NCI-H146 treated with DMSO at 0.1 percent for 48 hours (cell line): ENCODE data around the gene RCE1.

Experiments used
- DNase-seq: peaks from one replicate; lab custom pipeline; 2025; ENCODE audit not compliant: unreplicated experiment; lab: John Stamatoyannopoulos, UW

Gene RCE1

DNA sequence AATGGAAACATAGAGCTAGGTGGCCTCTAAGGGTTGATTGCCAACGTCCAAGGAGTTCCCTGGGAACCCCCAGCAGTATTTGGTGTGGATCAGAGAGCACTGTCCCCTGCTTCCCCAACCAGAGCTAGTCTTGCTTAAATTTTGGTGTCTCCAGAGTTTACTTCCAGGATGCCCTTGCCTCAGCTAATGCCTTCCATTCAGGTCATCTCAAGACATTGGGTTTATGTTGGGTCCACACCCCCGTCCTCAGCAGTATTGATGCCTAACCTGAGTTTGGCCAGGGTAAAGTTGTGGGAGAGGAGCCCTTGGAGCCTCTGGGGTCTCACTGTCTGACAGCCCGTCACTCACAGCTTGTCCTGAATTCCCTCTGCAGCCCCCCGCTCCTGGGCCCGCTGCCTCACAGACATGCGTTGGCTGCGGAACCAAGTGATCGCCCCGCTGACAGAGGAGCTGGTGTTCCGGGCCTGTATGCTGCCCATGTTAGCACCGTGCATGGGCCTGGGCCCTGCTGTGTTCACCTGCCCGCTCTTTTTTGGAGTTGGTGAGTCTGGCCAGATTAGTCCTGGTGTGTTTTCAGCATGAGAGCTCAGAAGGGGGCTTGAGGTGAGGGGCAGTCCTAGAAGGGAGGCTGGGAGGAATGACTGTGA, 1.4 kb downstream of the RCE1 start:
- no peak for DNase-seq

DNA sequence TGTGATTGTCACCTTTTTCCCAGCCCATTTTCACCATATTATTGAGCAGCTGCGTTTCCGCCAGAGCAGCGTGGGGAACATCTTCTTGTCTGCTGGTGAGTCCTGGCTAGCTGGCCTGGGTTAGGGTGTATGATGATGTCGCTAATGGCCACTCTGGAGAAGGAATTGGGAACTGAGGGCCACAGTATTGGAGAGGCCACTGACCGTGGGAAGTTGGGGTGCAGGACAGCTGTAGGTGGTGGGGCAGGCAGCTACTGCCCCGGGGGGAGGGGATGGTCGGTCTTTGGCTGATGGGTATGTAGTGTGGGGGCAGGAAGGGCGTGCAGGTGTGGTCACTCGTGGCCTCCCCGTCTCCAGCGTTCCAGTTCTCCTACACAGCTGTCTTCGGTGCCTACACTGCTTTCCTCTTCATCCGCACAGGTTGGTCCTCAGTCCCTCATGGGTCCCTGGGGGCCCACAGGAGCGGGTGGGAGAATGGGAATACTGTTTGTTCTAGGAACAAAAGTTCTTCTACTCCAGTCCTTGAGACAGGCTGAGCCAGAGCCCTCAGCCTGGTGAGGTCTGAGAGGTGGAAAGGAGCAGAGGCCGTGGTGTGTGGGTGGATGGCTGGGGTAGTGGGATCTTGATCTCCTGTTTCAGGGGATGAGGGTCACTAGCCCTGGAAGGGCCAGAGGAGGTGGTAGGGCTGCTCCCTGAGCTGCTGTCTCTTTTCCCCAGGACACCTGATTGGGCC, 2.1 kb downstream of the RCE1 start:
- DNase-seq = no peak

DNA sequence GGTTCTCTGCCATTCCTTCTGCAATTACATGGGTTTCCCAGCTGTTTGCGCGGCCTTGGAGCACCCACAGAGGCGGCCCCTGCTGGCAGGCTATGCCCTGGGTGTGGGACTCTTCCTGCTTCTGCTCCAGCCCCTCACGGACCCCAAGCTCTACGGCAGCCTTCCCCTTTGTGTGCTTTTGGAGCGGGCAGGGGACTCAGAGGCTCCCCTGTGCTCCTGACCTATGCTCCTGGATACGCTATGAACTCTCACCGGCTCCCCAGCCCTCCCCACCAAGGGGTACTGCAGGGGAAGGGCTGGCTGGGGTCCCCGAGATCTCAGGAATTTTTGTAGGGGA, 2.6 kb downstream of the RCE1 start:
- no peak for DNase-seq

DNA sequence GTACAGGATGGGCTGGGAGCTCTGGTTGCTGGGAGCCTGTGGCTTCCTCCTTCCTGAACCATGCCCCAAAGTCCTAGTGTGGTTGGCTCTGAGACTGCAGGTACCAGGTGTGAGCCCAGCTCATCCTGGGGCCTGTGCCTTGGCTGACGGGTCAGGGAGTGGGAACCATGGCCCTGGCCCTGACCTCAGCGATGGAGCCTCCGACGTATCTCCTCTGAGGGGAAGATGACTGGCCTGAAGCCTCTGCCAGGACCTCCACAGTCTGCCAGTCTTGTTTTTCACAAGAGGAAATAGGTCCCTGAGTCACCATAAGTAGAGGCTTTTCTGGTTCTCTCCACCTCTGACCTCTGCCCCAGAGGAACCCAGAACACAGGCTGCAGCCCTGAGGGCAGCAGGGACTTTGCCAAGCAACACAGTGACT, 3.4 kb downstream of the RCE1 start:
- DNase-seq = no peak

DNA sequence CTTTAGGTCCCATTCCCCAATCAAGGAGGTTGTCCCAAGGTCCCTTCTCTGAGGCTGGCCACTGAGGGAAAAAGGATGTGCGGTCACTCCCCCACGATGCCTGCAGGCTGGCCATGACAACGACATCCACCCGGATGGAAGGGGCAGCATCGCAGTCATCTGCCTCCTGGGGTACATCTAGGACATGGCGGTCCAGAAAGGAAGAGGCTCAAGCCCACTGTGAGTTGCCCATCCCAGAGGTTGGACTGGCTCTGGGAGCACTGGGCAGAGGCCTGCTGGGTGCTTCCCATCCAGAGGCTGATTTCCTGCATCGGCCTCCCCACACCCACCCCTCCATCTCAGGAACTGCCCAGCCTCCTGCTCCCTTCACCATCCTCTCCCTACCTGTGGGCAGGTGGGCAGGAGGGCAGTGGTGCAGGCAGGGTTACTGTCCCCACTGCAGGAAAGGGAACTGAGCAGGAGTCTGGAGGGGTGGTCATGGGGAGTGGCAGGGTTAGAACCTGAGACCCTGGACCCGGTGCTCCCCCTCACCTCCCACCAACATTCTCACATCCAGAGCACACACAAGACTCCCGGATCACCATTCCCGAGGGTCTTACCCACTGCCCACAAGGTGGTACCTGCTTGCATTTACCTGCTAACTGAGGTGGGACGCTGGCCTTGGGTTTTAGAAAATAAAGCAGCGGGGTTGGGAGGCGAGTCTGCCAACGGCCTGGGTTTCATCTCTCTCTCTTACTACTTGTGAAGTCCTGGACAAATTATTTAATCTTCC, 4.4 kb downstream of the RCE1 start:
- no peak for DNase-seq

DNA sequence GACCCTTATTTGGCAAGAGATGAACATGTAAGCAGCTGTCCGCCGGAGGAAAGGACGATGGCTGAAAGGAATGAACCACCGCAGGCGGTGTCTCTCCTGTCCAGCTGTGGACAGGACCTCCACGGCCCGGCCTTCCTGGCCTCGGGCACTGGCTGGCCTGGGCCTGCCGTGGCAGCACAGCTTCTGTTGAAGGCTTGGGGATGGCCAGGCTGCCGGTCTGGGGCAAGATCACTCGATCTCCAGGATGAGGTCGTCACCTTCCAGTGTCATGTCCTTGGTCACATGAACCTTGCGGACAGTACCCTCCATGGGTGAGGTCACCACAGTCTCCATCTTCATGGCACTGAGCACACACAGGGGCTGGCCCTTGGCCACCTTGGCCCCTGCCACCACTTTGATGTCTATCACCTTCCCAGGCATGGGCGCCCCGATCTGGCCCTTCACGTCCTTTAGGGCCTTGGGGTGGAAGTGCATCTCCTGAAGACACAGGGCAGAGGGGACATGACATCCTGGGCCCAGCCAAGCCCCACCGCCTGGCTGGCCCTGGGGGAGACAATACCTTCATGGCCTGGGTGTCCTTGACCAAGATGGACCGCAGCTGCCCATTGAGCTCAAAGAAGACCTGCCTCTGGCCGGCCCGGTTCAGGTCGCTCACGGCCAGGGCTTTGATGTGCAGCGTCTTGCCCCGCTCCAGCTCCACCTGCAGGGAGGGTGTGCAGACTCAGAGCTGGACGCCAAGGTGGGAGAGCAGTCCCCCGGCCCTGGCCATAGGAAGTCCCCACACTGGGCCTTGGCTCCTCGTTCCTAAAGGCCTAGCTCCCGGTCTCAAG, 5.6 kb downstream of the RCE1 start:
- no peak for DNase-seq

DNA sequence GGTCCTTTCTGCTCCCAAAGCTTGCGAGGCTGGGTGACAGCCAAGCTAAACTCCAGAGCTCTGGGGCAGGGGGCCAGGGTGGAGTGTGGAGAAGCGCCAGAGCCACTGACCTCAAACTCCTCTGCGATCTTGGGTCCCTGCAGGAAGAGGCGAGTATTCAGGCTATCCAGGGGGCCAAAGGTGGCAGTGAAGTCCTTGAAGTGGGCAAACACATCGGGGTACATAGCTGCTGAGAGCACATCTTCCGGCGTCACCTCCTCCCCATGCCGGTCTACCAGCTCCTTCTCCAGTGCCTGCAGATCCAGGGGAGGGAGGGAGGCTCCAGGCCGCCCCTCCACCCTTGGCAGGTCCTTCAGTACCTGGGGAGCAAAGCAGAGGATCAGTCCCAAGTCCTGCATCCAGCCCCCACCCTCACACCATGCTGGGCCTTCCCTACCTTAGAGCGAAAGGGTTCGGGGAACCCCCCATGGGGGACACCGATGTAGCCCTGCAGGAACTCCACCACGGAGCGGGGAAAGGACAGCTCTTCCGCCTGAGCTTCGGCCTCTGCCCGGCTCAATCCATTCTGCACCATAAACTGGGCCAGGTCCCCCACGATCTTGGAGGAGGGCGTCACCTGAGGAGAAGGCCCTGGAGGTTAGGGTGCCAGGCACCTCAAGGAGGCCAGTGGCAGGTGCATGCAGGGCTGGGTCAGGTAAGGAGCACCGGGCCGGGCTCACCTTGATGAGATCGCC, 6.4 kb downstream of the RCE1 start:
- no peak for DNase-seq

DNA sequence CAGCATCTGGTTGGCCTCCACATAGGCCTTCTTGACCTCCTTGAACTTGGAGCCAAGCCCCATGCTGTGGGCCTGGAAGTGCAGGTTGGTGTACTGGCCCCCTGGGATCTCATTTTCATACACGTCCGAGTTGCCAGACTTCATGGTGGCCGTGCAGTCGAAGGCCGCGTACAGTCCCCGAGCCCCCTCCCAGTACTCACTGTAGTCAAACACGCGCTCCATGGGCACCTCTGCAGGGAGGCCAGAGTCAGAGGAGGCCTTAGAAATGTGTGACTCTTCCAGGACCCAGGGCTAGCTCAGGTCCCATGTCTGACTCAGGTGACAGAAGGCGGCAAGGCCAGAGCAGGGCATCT, 7.0 kb downstream of the RCE1 start:
- no peak for DNase-seq

DNA sequence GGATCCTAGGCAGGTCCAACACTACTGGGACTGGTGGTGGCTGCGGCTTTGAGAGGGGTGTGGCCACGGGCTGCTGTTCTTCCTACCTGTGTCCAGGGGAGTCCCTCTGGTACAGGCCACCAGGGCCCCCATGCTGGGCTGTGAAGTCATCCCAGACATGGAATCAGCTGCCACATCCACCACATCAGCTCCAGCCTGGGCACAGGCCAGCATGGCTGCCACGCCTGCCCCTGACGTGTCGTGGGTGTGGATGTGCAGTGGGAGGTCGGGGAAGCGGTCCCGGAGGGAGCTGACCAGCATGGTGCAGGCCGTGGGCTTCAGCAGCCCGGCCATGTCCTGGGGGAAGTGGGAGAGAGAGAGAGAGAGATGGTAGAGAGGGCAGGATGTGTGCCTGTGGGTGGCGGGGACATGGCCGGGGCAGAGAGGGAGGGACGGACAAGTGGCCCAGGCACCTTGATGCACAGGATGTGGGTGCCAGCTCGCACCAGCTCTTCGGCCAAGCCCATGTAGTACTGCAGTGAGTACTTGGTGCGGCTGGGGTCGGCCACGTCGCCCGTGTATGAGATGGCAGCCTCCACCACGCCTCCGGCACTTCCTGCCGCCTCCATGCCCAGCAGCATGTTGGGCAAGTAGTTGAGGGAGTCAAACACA, 7.5 kb downstream of the RCE1 start:
- DNase-seq = no peak

DNA sequence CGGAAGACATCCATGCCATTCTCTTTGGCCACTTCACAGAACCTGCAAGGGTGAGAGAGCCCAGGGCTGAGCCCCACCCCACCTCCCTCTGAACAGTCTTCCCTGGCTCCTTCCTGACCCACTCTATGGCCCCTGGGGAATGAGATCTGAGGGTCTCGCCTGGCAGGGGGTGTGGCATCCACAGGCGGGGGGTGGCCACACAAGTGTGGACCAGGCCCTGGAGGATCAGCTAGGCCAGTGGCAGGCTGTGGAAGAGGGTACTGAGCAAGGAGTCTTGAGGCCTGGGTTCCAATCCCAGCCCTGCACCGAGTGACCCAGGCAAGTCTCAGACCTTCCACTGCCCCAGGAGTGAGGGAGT, 8.0 kb downstream of the RCE1 start:
- DNase-seq = no peak

DNA sequence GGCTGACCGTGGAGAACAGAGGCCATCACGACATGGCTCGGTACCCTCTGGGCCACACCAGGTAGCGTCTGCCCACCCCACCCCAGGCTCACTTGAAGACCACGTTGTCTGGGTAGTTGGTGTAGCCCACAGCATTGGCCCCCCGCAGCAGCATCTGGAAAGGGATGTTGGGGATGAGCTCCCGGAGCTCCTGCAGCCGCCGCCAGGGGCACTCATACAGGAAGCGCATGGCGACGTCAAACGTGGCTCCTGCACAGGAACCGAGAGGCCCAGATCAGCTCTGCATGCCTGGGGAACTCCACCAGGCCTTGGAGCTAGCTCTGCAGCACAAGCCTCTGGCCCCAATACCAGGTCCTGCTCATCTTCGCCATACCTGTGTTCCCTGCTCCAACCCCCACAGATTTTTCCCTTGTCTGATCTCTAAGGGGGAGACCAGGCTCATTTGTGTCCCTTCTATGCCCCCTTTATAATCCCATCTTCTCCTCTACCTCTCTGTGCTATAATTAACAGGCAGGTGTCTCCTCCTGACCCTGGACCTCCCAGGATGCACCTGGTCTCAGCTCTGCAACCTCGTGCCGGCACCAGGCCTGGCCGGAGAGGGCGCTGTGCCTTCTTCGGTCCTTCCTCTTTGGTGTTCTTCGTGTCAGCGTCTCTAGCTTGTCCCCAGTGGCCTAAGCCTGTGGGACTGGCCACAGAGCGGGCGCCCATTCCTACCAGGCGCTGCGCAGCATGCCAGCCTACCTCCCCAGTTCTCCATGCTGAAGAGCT, 8.6 kb downstream of the RCE1 start:
- DNase-seq = no peak

DNA sequence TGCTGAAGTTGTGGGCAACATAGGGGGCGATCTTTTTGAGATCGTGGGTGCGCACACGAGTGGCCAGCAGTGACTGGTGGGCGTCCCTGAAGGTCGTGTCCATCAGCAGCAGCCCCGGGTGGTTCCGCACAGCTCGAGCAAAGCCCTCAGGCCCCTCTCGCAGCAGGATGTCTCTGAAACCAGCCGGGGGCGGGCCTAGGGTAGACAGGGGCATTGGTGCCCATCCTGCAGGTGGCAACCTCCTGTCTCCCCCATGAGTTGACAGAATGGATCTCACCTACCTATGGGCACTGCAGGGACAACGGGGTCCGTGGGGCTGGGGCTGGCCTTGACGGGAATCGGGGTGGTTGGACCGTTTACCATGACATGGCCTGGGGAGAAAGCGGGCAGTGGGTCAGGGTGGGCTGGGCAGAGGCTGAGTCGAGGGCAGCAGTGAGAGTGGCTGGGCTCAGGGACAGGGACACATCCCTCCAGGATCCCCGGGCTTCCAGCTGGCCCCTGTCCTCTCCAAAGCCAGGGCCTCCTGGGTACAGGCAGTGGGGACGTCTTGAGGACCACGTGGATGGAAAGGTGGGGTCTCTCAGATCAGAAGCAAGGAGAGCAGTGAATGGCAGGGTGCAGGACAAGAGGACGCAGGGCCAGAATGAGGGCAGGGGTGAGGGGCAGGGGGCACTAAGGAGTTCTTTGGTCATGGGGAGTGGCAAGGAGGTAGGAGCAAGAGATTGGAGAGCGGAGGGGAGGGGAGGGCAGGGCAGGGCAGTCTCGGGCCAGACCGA, 9.4 kb downstream of the RCE1 start:
- no peak for DNase-seq

DNA sequence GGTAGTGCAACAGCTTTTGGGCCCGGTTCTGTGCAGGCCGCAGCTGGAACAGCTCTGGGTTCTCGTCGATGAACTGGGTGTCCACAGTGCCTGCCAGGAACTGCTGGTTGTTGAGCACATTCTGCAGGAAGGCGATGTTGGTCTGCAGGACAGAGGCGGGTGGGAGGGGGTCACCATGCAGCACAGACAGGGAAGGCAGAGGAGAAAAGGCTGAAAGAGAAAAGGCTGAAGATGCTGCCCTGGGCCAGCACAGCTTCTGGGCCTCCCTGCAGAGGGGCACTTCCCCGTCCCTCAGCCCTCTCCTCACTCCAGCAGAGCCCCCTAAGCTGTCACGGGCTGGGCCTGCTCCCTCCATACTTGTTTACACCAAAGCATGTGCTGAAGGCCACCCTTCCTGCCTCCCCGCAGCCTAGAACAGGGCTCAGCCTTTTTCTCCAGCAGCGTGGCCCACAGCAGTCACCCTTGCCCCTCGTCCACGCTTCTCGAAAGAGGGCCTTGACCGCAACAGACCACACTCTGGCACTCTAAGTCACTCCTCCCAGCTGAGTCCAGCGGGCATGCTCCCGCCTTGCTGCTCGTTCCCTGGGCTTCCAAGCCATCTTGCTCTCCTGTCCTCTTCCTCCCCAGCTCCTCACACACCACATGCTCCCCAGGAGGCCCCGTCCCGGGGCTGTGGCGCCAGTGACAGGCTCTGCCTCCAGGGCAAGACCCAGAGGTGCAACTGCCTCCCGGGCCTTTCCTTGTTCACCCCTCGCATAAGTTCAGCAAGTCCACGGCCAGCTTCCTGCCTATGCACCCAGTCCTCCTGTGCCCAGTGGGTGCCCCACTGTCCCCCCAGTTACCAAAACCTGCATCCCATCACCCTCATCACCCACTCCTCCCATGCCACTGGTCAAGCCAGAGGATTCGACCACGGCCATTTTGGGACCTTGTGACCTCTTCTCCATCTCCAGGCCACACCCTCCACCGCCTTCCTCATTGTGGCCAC, 10.3 kb downstream of the RCE1 start:
- DNase-seq = no peak

DNA sequence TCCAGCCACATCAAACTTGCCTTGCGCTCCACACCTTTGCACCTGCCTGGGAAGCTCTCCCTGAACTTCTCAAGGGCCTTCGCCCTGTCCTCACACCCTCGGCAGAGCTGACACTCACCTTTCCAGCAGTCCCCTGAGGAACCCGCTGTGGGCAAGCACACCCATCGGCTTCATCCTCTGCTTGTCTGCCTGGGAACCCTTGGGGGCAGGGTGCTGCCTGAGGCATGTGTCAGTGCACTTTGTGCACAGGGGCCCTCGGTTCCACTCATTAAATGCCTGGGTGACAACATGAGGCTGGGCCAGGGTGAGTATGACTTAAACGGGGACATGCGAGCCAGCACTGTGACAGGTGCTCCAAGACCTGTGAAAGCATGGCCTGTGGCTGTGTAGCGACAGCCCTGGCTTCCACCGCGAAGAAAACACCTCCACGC, 11.0 kb downstream of the RCE1 start:
- DNase-seq = no peak

DNA sequence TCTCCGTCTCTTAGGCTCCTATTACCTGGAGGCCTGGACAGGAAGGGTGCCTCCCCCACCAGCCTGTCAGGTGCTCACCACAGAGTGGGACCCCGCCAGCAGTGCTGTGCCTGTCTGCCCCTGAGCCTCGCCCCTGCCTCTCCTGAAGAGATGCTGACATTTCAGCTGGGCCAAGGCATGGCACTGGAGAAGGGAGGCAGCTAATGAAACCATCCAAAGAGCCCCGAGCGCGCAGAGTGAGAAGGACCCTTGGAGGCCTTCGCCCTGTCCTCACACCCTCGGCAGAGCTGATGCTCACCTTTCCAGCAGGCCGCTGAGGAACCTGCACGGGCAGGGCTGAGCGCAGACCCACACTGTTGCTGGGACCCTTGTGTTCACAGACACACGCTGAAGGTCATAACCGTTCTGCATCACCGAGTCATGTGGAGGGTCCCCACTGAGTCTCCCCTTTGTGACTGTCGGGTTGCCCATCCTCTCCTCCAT, 11.5 kb downstream of the RCE1 start:
- DNase-seq = no peak

DNA sequence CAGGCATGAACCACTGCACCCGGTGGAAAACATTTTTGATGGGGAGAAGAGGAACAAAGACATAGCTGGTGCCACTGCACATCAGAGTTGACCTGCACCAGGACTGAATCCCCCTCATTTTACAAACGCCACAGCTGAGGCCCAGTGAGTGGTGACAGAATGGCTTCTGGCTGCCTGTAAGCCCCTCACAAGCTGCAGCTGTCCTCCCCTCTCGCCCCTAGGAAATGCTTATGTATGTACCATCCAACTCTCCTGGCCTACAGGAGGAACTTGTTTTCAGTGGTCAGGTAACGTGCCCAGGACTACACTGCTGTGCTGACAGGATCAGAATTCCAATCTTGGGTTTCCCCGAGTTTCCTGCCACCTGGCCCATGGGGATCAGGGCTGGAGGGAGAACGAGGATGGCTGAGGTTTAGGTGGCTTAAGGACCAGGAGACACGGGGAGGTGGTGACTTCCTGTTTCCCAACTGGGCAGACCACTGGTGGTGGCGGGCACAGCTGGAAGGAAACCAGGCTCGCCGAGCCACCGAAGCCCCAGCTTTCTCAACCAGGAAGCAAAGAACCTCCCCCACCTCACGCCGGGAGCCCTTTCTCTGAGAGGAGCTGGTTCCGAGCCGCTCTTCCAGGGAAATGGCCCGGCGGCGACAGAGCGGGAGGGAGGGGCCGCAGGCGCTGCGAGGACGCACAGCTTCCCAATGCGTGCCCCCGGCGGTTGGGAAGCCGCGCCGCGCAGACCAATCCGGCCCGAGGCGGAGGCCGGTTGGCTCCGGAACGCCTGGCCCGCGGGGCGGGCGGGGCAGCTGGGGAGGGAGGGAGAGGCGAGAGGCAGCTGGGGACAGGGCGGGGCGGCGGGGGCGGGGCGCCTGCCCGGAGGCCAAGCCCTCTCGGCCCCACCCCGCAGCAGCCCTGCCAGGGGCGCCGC, 12.6 kb downstream of the RCE1 start:
- DNase-seq = peak; percentile 80
